CD4-positive, alpha-beta T cell treated with Interferon alpha-2 for 1 hour (primary cell): Measurements from ENCODE around the gene SIPA1L3.
"Not testable (repeated sequence)": the region's sequence is repeated elsewhere in the genome, so short reads cannot be mapped to it uniquely, and the experiment has no call there.

Experiments used
- DNase-seq, 2 donors: peaks; one replicate each; pipeline ENCODE4 v3.0.0-alpha.2; 2020 to 2022

The SIPA1L3 gene

GRCh38 chr19:37920591-37921450 lies 13.8 kb downstream of the SIPA1L3 start:
- DNase-seq, result no peak

- not testable (repeated sequence) for DNase-seq
These were observed 17.6 kb downstream of the SIPA1L3 start for GRCh38 chr19:37924573-37924972.

- no peak for DNase-seq
These were observed 18.2 kb downstream of the SIPA1L3 start for GRCh38 chr19:37925212-37925611.

- DNase-seq, result no peak
These were observed 19.2 kb downstream of the SIPA1L3 start for GRCh38 chr19:37926255-37926654.

GRCh38 chr19:37926711-37927110 lies 19.7 kb downstream of the SIPA1L3 start:
- no peak for DNase-seq

- peak in 1 of 2 donors; percentile 60 for DNase-seq
These were observed 21.7 kb downstream of the SIPA1L3 start for GRCh38 chr19:37928527-37929286.

- DNase-seq, result no peak
These were observed 22.4 kb downstream of the SIPA1L3 start for GRCh38 chr19:37929355-37929923.

- DNase-seq, result no peak
These were observed 23.4 kb downstream of the SIPA1L3 start for GRCh38 chr19:37930416-37930815.

- DNase-seq, result no peak
These were observed 25.1 kb downstream of the SIPA1L3 start for GRCh38 chr19:37931881-37932655.

GRCh38 chr19:37932985-37933936 lies 26.3 kb downstream of the SIPA1L3 start:
- DNase-seq, result no peak

- DNase-seq, result no peak
These were observed 26.9 kb downstream of the SIPA1L3 start for GRCh38 chr19:37933937-37934358.

GRCh38 chr19:37935341-37935740 lies 28.3 kb downstream of the SIPA1L3 start:
- no peak for DNase-seq

GRCh38 chr19:37936166-37936565 lies 29.2 kb downstream of the SIPA1L3 start:
- no peak for DNase-seq

GRCh38 chr19:37936886-37937285 lies 29.9 kb downstream of the SIPA1L3 start:
- DNase-seq, result no peak

- no peak for DNase-seq
These were observed 31.3 kb downstream of the SIPA1L3 start for GRCh38 chr19:37938353-37938752.

- no peak for DNase-seq
These were observed 34.9 kb downstream of the SIPA1L3 start for GRCh38 chr19:37941782-37942515.

GRCh38 chr19:37942516-37942902 lies 35.5 kb downstream of the SIPA1L3 start:
- DNase-seq, result no peak

GRCh38 chr19:37943480-37943879 lies 36.5 kb downstream of the SIPA1L3 start:
- no peak for DNase-seq

- no peak for DNase-seq
These were observed 39.1 kb downstream of the SIPA1L3 start for GRCh38 chr19:37946132-37946531.

GRCh38 chr19:37947778-37948177 lies 40.8 kb downstream of the SIPA1L3 start:
- no peak for DNase-seq

- no peak for DNase-seq
These were observed 41.4 kb downstream of the SIPA1L3 start for GRCh38 chr19:37948362-37948761.
